ENCODE results near the gene ECEL1.
"Not testable (repeated sequence)": the region's sequence is repeated elsewhere in the genome, so short reads cannot be mapped to it uniquely, and the experiment has no call there.

The ECEL1 gene

GRCh38 chr2:232487385-232488096 lies at the start of gene ECEL1:
TSS of gene ECEL1 (minus strand) at chr2:232487834. CDS start at chr2:232486653, 1,181 bp downstream.
- no peak within 1 kb of the TSS for H3K4me3 ChIP-seq (ENCODE audit: low read depth, low read length)
- no peak for TF ChIP-seq CTCF (IDR thresholded peaks at IDR 0.05; ENCODE audit: low read depth, low read length)

- no peak overlapping the region for H3K4me3 ChIP-seq (ENCODE audit: low read depth, low read length)
- no peak for TF ChIP-seq CTCF (IDR thresholded peaks at IDR 0.05; ENCODE audit: low read depth, low read length)
Measured at GRCh38 chr2:232537079-232537478, 49.4 kb upstream of the ECEL1 start.

GRCh38 chr2:232535761-232536530 lies 48.3 kb upstream of the ECEL1 start:
- TF ChIP-seq CTCF (IDR thresholded peaks at IDR 0.05; ENCODE audit: low read depth, low read length), result no peak

GRCh38 chr2:232534940-232535651 lies 47.5 kb upstream of the ECEL1 start:
- H3K4me3 ChIP-seq (ENCODE audit: low read depth, low read length), result no peak overlapping the region
- TF ChIP-seq CTCF (IDR thresholded peaks at IDR 0.05; ENCODE audit: low read depth, low read length), result no peak

More at GRCh38 chr2:232535761-232536530, 48.3 kb upstream of the ECEL1 start:
- H3K4me3 ChIP-seq (ENCODE audit: low read depth, low read length), result no peak overlapping the region

- TF ChIP-seq CTCF (IDR thresholded peaks at IDR 0.05; ENCODE audit: low read depth, low read length), result no peak
Measured at GRCh38 chr2:232533944-232534710, 46.5 kb upstream of the ECEL1 start.

GRCh38 chr2:232532821-232533220 lies 45.2 kb upstream of the ECEL1 start:
- H3K4me3 ChIP-seq (ENCODE audit: low read depth, low read length), result not testable (repeated sequence)

More at GRCh38 chr2:232533944-232534710, 46.5 kb upstream of the ECEL1 start:
- H3K4me3 ChIP-seq (ENCODE audit: low read depth, low read length), result no peak overlapping the region

- TF ChIP-seq CTCF (IDR thresholded peaks at IDR 0.05; ENCODE audit: low read depth, low read length), result no peak
- no peak overlapping the region for H3K4me3 ChIP-seq (ENCODE audit: low read depth, low read length)
Measured at GRCh38 chr2:232532419-232532818, 44.8 kb upstream of the ECEL1 start.
